HEK293T (cell line): ENCODE results near the gene RNF175.

Experiments
- BHLHE40 ChIP-seq: fragments of 450-650 bp; IDR thresholded peaks from 2 replicates; pipeline ENCODE4 v1.6.1; 2016; ENCODE audit warnings: mild to moderate bottlenecking, moderate library complexity, borderline replicate concordance
- FOXA1 ChIP-seq: fragments of 450-650 bp; IDR thresholded peaks from 2 replicates; pipeline ENCODE4 v1.6.1; 2016; ENCODE audit warnings: mild to moderate bottlenecking
- FOXK2 ChIP-seq: fragments of 450-650 bp; IDR thresholded peaks from 2 replicates; pipeline ENCODE4 v1.6.1; 2016; ENCODE audit warnings: mild to moderate bottlenecking
- HDGF ChIP-seq: fragments of 450-650 bp; IDR thresholded peaks from 2 replicates; pipeline ENCODE4 v1.6.1; 2017; ENCODE audit warnings: antibody characterized with exemption, borderline replicate concordance
- L3MBTL2 ChIP-seq: fragments of 450-650 bp; conservative IDR thresholded peaks from 2 replicates; pipeline ENCODE4 v1.6.1; 2016; ENCODE audit warnings: mild to moderate bottlenecking
- LEF1 ChIP-seq: fragments of 450-650 bp; IDR thresholded peaks from 2 replicates; pipeline ENCODE4 v1.6.1; 2017; ENCODE audit warnings: mild to moderate bottlenecking, borderline replicate concordance
- SP1 ChIP-seq: fragments of 450-650 bp; IDR thresholded peaks from 2 replicates; pipeline ENCODE4 v1.6.1; 2017
- TARDBP ChIP-seq: fragments of 450-650 bp; IDR thresholded peaks from 2 replicates; pipeline ENCODE4 v1.6.1; 2016

DNA sequence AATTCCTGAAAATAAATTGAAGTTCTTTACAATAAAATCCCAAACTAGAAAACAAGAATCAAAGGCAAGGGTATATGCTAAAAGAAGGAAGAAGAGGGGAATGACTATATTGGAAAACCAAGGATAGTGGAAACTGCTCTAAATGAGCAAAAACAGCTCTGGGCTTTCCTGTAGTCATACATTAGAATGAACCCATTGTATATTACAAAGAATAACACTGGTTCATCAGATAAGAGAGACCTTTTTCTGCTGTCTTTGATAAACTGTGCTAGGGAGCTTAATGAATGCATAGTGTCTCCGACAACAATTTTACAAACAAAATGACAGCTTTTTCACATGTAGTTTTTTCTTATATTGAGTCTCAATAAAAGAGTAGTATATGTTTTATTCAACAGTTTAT is 49.1 kb downstream of the RNF175 start:
- TF ChIP-seq FOXK2 (no peak), TARDBP (no peak), FOXA1 (no peak), LEF1 (no peak), HDGF (no peak), L3MBTL2 (no peak), BHLHE40 (no peak), SP1 (no peak)
